Endodermal cell (in vitro differentiated cells): Measurements from ENCODE around the gene PLEKHG5. TPM values are rescaled to one million over a fixed set of nuclear protein-coding genes. Genes with fewer than 3 reads are reported as not detected.
A peak's percentile ranks its signal among the peaks of the same experiment; 100 is the strongest.

Experiments used
- DNase-seq: peaks from one replicate; pipeline ENCODE4 v3.0.0-alpha.2; 2017
- H3K27ac ChIP-seq: 2 replicates; pipeline ENCODE4 v1.5.1; 2013; ENCODE audit warnings: mild to moderate bottlenecking, low read depth, low read length, moderate library complexity
- H3K27me3 ChIP-seq: 2 replicates; pipeline ENCODE4 v1.6.1; 2013; ENCODE audit warnings: mild to moderate bottlenecking, low read length, moderate library complexity; ENCODE audit not compliant: insufficient read depth, control insufficient read depth, poor library complexity, severe bottlenecking
- H3K36me3 ChIP-seq: 2 replicates; pipeline ENCODE4 v1.7.0; 2013; ENCODE audit warnings: mild to moderate bottlenecking, low read length, moderate library complexity; ENCODE audit not compliant: control insufficient read depth, insufficient read depth
- H3K4me1 ChIP-seq: one replicate; pipeline ENCODE4 v1.7.0; 2013; ENCODE audit warnings: low read length; ENCODE audit not compliant: control insufficient read depth, insufficient read depth
- H3K4me3 ChIP-seq: 2 replicates; pipeline ENCODE4 v1.5.1; 2013; ENCODE audit warnings: mild to moderate bottlenecking, low read length, moderate library complexity
- H3K9ac ChIP-seq: 2 replicates; pipeline ENCODE4 v1.6.1; 2013; ENCODE audit warnings: mild to moderate bottlenecking, low read length, moderate library complexity; ENCODE audit not compliant: poor library complexity, severe bottlenecking; ENCODE audit errors: extremely low read depth
- H3K9me3 ChIP-seq: 2 replicates; pipeline ENCODE4 v1.6.1; 2013; ENCODE audit warnings: mild to moderate bottlenecking, low read length, moderate library complexity; ENCODE audit not compliant: control insufficient read depth
- H3K27ac Mint-ChIP-seq: 2 replicates; pipeline ENCODE4 v1.8.0; 2020; ENCODE audit warnings: mixed read lengths
- H3K27me3 Mint-ChIP-seq: 2 replicates; pipeline ENCODE4 v1.8.0; 2021; ENCODE audit warnings: mild to moderate bottlenecking, mixed read lengths; ENCODE audit not compliant: insufficient read depth
- H3K36me3 Mint-ChIP-seq: 2 replicates; pipeline ENCODE4 v1.8.0; 2020; ENCODE audit warnings: low read depth, mixed read lengths
- H3K4me1 Mint-ChIP-seq: 2 replicates; pipeline ENCODE4 v1.8.0; 2020; ENCODE audit warnings: mixed read lengths
- H3K4me3 Mint-ChIP-seq: 2 replicates; pipeline ENCODE4 v1.8.0; 2020; ENCODE audit warnings: mild to moderate bottlenecking, moderate library complexity, mixed read lengths
- H3K9me3 Mint-ChIP-seq: 2 replicates; pipeline ENCODE4 v1.8.0; 2020; ENCODE audit warnings: mild to moderate bottlenecking, mixed read lengths
- CTCF ChIP-seq: fragments of 200-600 bp; sonication (generic); conservative IDR thresholded peaks from 2 replicates; pipeline ENCODE4 v1.5.0; 2021; ENCODE audit warnings: antibody characterized with exemption, mild to moderate bottlenecking
- WGBS, 2 experiments: methylation state at CpG; one replicate each; pipeline versions ENCODE4 v1.1.5 to v1.1.7; 2013; ENCODE audit warnings: missing lambda C conversion rate in 2 of 2, mixed read lengths in 1 of 2; ENCODE audit not compliant: insufficient coverage in 1 of 2, insufficient read length in 1 of 2; 5-methylcytosine and 5-hydroxymethylcytosine counted together
- total RNA-seq, 2 donors: library from RNA; stranded (reverse); fragmentation: NEBNext Ultra II Directional in 1 of 2; extraction: Animal tissue kit (Norgen Biotek cat#: 25700) in 1 of 2; gene quantifications; 2 replicates in 1 of 2; 3 replicates in 1 of 2; pipeline ENCODE4 v1.2.1, GENCODE V29; 2021

Gene PLEKHG5
- total RNA-seq, 2 donors from 2014 or later: 32.6 to 38.8 TPM

- Histone ChIP-seq H3K27ac (no peak overlapping the region), H3K4me1 (no peaks in the 10 kb centered on the region), H3K9me3 (no peaks in the 10 kb centered on the region), H3K36me3 (peaks cover 62% of the 10 kb centered on the region), H3K9ac (no peak overlapping the region), H3K4me3 (no peak overlapping the region), H3K27me3 (no peaks in the 10 kb centered on the region)
- Mint-ChIP-seq H3K27ac (no peak overlapping the region), H3K36me3 (peaks cover 59% of the 10 kb centered on the region), H3K27me3 (no peaks in the 10 kb centered on the region), H3K4me3 (no peak overlapping the region), H3K4me1 (peaks cover 4% of the 10 kb centered on the region), H3K9me3 (no peaks in the 10 kb centered on the region)
- 87 to 95% methylated on average over 7 to 11 of the region's 11 CpGs for WGBS, 2 experiments
- no peak for TF ChIP-seq CTCF
- no peak for DNase-seq
Measured at GRCh38 chr1:6526316-6526715, 34.8 kb upstream of the PLEKHG5 start.

GRCh38 chr1:6523566-6523965 lies 32.1 kb upstream of the PLEKHG5 start:
- peak overlapping the region; percentile 64 for H3K27ac Mint-ChIP-seq
- peaks cover 39% of the 10 kb centered on the region for H3K36me3 Mint-ChIP-seq
- H3K27me3 Mint-ChIP-seq: no peaks in the 10 kb centered on the region
- Histone ChIP-seq H3K27ac (no peak overlapping the region), H3K4me3 (no peak overlapping the region), H3K4me1 (peaks cover 3% of the 10 kb centered on the region), H3K9ac (no peak overlapping the region), H3K27me3 (no peaks in the 10 kb centered on the region), H3K9me3 (no peaks in the 10 kb centered on the region), H3K36me3 (peaks cover 43% of the 10 kb centered on the region)
- WGBS, 2 experiments: 39 to 59% methylated on average over 3 to 6 of the region's 6 CpGs
- peaks cover 13% of the 10 kb centered on the region for H3K4me1 Mint-ChIP-seq
- peak; percentile 83 for TF ChIP-seq CTCF
- no peak overlapping the region for H3K4me3 Mint-ChIP-seq
- no peaks in the 10 kb centered on the region for H3K9me3 Mint-ChIP-seq
- peak; percentile 79 for DNase-seq

- no peaks in the 10 kb centered on the region for H3K27me3 Mint-ChIP-seq
- Histone ChIP-seq H3K27me3 (no peaks in the 10 kb centered on the region), H3K4me3 (no peak overlapping the region), H3K27ac (no peak overlapping the region), H3K4me1 (peaks cover 3% of the 10 kb centered on the region), H3K9me3 (no peaks in the 10 kb centered on the region), H3K36me3 (peaks cover 31% of the 10 kb centered on the region), H3K9ac (no peak overlapping the region)
- H3K9me3 Mint-ChIP-seq: no peaks in the 10 kb centered on the region
- H3K27ac Mint-ChIP-seq: no peak overlapping the region
- WGBS, 2 experiments: 82 to 95% methylated on average over 4 to 5 of the region's 5 CpGs
- H3K36me3 Mint-ChIP-seq: peaks cover 25% of the 10 kb centered on the region
- peaks cover 13% of the 10 kb centered on the region for H3K4me1 Mint-ChIP-seq
- peak; percentile 17 for DNase-seq
- H3K4me3 Mint-ChIP-seq: no peak overlapping the region
- no peak for TF ChIP-seq CTCF
Measured at GRCh38 chr1:6521536-6521935, 30.1 kb upstream of the PLEKHG5 start.
